ENCODE results near the gene ADCYAP1. TPM values are rescaled to one million over a fixed set of nuclear protein-coding genes. Genes with fewer than 3 reads are reported as not detected.

ADCYAP1 gene
- total RNA-seq, 1 donor from 2014 or later: 6.4 TPM

Other genes starting within 250 kb of the ADCYAP1 start
- gene TYMS, start 247.2 kb upstream of the ADCYAP1 start, total RNA-seq: 2.0 TPM
- gene ENOSF1, start 192.2 kb upstream of the ADCYAP1 start, total RNA-seq: 2.7 TPM
- gene YES1, start 92.6 kb upstream of the ADCYAP1 start, total RNA-seq: 41.6 TPM